Endothelial cell of umbilical vein (primary cell): ENCODE results near the gene ARHGAP18.

ENCODE experiments used
- EZH2 ChIP-seq: IDR thresholded peaks from 2 replicates; pipeline ENCODE4 v1.6.1; 2012; ENCODE audit warnings: borderline replicate concordance, low read depth, mild to moderate bottlenecking, moderate library complexity, low read length, inconsistent platforms; ENCODE audit not compliant: severe bottlenecking
- POLR2AphosphoS5 ChIP-seq: IDR thresholded peaks from 2 replicates; pipeline ENCODE4 v1.6.1; 2012; ENCODE audit warnings: low read depth, mild to moderate bottlenecking, control low read depth, low read length, moderate library complexity; ENCODE audit not compliant: insufficient read depth
- TF ChIP-seq, protein P1 (sequence below), 2 donors: IDR thresholded peaks; 1 replicate in 1 of 2; 2 replicates in 1 of 2; pipeline ENCODE4 v1.5.1; 2011; ENCODE audit warnings: low read length in 2 of 2, mild to moderate bottlenecking in 2 of 2, moderate library complexity in 2 of 2, control low read depth in 1 of 2, inconsistent platforms in 1 of 2, low read depth in 1 of 2; ENCODE audit not compliant: insufficient read depth in 1 of 2; ENCODE audit errors: extremely low read depth in 1 of 2

DNA sequence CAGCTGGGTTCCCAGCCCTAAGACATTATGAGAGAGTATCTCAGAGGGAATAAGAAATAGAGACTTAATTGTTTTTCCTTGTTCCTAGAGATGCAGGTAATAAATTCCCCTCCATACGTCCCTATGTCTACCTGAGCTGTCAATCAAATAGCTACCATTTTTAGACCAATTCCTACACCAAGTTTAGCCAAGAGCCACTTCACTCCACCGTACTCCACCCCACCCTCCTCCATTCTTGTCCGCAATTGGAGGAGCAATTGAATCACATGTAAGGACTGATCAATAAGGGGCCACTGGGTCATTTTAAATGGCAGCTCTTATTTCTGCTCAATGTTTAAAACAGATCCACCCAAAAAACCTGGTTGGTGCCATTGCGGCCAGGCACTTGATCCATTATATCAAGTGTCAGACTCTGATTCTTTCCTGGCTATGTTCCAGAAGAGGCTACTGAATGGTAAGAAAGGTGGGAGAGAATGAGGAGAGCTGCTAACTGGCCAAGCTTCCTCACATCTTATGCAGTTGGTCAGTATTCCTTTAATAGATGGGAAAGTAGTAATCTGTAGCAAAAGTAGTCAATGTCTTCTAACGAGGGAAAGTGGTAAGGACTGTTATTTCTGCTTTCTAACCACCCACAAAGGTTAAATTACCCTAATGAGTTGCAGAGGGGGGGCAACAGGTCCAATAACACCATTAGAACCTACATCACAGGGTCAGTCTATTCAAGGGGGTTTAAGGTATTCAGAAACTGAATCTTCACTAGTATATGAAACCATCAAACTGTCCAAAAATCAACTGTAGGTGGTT is 34.1 kb downstream of the ARHGAP18 start:
- TF ChIP-seq, protein P1, sequence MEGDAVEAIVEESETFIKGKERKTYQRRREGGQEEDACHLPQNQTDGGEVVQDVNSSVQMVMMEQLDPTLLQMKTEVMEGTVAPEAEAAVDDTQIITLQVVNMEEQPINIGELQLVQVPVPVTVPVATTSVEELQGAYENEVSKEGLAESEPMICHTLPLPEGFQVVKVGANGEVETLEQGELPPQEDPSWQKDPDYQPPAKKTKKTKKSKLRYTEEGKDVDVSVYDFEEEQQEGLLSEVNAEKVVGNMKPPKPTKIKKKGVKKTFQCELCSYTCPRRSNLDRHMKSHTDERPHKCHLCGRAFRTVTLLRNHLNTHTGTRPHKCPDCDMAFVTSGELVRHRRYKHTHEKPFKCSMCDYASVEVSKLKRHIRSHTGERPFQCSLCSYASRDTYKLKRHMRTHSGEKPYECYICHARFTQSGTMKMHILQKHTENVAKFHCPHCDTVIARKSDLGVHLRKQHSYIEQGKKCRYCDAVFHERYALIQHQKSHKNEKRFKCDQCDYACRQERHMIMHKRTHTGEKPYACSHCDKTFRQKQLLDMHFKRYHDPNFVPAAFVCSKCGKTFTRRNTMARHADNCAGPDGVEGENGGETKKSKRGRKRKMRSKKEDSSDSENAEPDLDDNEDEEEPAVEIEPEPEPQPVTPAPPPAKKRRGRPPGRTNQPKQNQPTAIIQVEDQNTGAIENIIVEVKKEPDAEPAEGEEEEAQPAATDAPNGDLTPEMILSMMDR (IDR thresholded peaks at IDR 0.05; ENCODE audit: extremely low read depth in 1 of 2, insufficient read depth in 1 of 2, low read depth in 1 of 2, low read length in 2 of 2) = no peak
- TF ChIP-seq EZH2 (no peak), POLR2AphosphoS5 (no peak)
